ENCODE results near the gene KRT25. TPM values are rescaled to one million over a fixed set of nuclear protein-coding genes. Genes with fewer than 3 reads are reported as not detected.
A peak's percentile ranks its signal among the peaks of the same experiment; 100 is the strongest.

Gene KRT25
- total and polyA plus RNA-seq, 2 of the 13 experiments (the other 11 are each of a cell fraction or from before 2014, with no cell fraction given), result not detected

- ChIA-PET CTCF (ENCODE audit: low intra/inter-chr PET ratio, low total read pairs) (interaction anchor here (1.0 kb wide), 1 partner anchor 112 kb away, joined by 3 read pairs; no protein-coding TSS in a partner anchor), POLR2A (no interaction called here)
- Histone ChIP-seq H3K4me1 (ENCODE audit: insufficient read depth, low read length) (no peaks in the 10 kb centered on the region), H3K4me3 (replicated peaks in 1 of 3; ENCODE audit: insufficient read depth in 1 of 3, low read depth in 2 of 3, low read length in 3 of 3) (no peak overlapping the region), H3K79me2 (ENCODE audit: insufficient read depth, low read length) (no peaks in the 10 kb centered on the region), H3K27me3 (ENCODE audit: control insufficient read depth in 1 of 2, insufficient read depth in 2 of 2, low read length in 2 of 2) (no peaks in the 10 kb centered on the region), H3K9ac (ENCODE audit: insufficient read depth, low read depth, low read length) (no peak overlapping the region), H3K36me3 (replicated peaks in 1 of 2; ENCODE audit: control insufficient read depth in 1 of 2, insufficient read depth in 2 of 2, low read length in 2 of 2) (no peaks in the 10 kb centered on the region), H3K4me2 (ENCODE audit: low read depth, low read length) (no peak overlapping the region), H3K27ac (ENCODE audit: extremely low read length, insufficient read depth, low read length) (no peak overlapping the region), H4K20me1 (ENCODE audit: insufficient read depth, low read length) (no peaks in the 10 kb centered on the region), H3K9me3 (ENCODE audit: low read length) (no peaks in the 10 kb centered on the region), H2AFZ (ENCODE audit: low read length) (no peak overlapping the region)
- FAIRE-seq (peak; percentile 18), DNase-seq (ENCODE audit: low spot score) (peak; percentile 35), ATAC-seq (no peak)
- intact Hi-C loops (cut with micrococcal nuclease; ENCODE audit: unreplicated experiment) (loop anchor here (2.0 kb wide), 1 partner anchor 112 kb away; no protein-coding TSS in a partner anchor), in situ Hi-C loops (cut with HindIII; ENCODE audit: extremely low pct_ligation_motif_present, low pct_unique_long_range_greater_than_20kb) (no loop called here)
- WGBS (ENCODE audit: low lambda C conversion rate), result 2% methylated on average over 2 of the region's 2 CpGs
- no peak for TF ChIP-seq RFXAP (CRISPR knock-in tag; IDR thresholded peaks at IDR 0.05; ENCODE audit: borderline replicate concordance)
- no peak for TF ChIP-seq RERE (CRISPR knock-in tag; IDR thresholded peaks at IDR 0.05; ENCODE audit: low read depth)
- no peak for TF ChIP-seq ZNF431 (CRISPR knock-in tag; IDR thresholded peaks at IDR 0.05; ENCODE audit: borderline replicate concordance, low read depth)
- no peak for TF ChIP-seq TAF15 (IDR thresholded peaks at IDR 0.05; ENCODE audit: low read depth, low read length, poor library complexity, severe bottlenecking)
- no peak for TF ChIP-seq ZNF343 (CRISPR knock-in tag; IDR thresholded peaks at IDR 0.05)
- TF ChIP-seq SRSF9 (IDR thresholded peaks at IDR 0.05; ENCODE audit: borderline replicate concordance, insufficient read depth, low read depth, low read length, poor library complexity, severe bottlenecking), result no peak
- TF ChIP-seq CTCF (CRISPR knock-in tag; IDR thresholded peaks at IDR 0.05), result peak; percentile 44
- TF ChIP-seq RFXANK (CRISPR knock-in tag; IDR thresholded peaks at IDR 0.05), result no peak
- TF ChIP-seq ZBTB3 (CRISPR knock-in tag; IDR thresholded peaks at IDR 0.05; ENCODE audit: borderline replicate concordance, low read depth), result no peak
- TF ChIP-seq ZNF512B (CRISPR knock-in tag; IDR thresholded peaks at IDR 0.05; ENCODE audit: borderline replicate concordance), result no peak
- no peak for TF ChIP-seq ZNF720 (CRISPR knock-in tag; IDR thresholded peaks at IDR 0.05)
- peak; percentile 36 for TF ChIP-seq STAG1 (CRISPR knock-in tag; IDR thresholded peaks at IDR 0.05)
- TF ChIP-seq EED (CRISPR knock-in tag; IDR thresholded peaks at IDR 0.05), result no peak
- BruUV-seq (replicated peaks), result no TSS peak
Measured at GRCh38 chr17:40726919-40727318, 28.2 kb downstream of the KRT25 start.

Measured in HepG2 (cell line).